Neutrophil (primary cell): Measurements from ENCODE around the gene OR13D1.

Experiments
- H3K27ac ChIP-seq: fragments of 200-600 bp; sonication (generic); 2 replicates; pipeline ENCODE4 v1.5.1; 2016; ENCODE audit warnings: mild to moderate bottlenecking, moderate library complexity
- H3K27me3 ChIP-seq: fragments of 200-600 bp; sonication (generic); 2 replicates; pipeline ENCODE4 v1.6.0; 2016; ENCODE audit warnings: mild to moderate bottlenecking
- H3K36me3 ChIP-seq: fragments of 200-600 bp; sonication (generic); 2 replicates; pipeline ENCODE4 v1.5.1; 2017
- H3K4me1 ChIP-seq, 2 experiments: fragments of 200-600 bp in 1 of 2; sonication (generic) in 1 of 2; 1 replicate in 1 of 2; 2 replicates in 1 of 2; pipeline versions ENCODE4 v1.5.1 to v1.6.1; 2013 to 2016; ENCODE audit warnings: low read depth in 1 of 2, low read length in 1 of 2, mild to moderate bottlenecking in 1 of 2, moderate library complexity in 1 of 2; ENCODE audit not compliant: control insufficient read depth in 1 of 2, insufficient read depth in 1 of 2
- H3K4me3 ChIP-seq, 2 experiments: fragments of 200-600 bp in 1 of 2; sonication (generic) in 1 of 2; 1 replicate in 1 of 2; 2 replicates in 1 of 2; pipeline ENCODE4 v1.5.1; 2013 to 2016; ENCODE audit warnings: low read depth in 1 of 2, low read length in 1 of 2, mild to moderate bottlenecking in 1 of 2, moderate library complexity in 1 of 2
- H3K9me3 ChIP-seq: fragments of 200-600 bp; sonication (generic); 2 replicates; pipeline ENCODE4 v1.5.1; 2016
- CTCF ChIP-seq: fragments of 200-600 bp; sonication (generic); IDR thresholded peaks from 2 replicates; pipeline ENCODE4 v1.5.1; 2016; ENCODE audit warnings: antibody characterized with exemption

OR13D1 gene

DNA sequence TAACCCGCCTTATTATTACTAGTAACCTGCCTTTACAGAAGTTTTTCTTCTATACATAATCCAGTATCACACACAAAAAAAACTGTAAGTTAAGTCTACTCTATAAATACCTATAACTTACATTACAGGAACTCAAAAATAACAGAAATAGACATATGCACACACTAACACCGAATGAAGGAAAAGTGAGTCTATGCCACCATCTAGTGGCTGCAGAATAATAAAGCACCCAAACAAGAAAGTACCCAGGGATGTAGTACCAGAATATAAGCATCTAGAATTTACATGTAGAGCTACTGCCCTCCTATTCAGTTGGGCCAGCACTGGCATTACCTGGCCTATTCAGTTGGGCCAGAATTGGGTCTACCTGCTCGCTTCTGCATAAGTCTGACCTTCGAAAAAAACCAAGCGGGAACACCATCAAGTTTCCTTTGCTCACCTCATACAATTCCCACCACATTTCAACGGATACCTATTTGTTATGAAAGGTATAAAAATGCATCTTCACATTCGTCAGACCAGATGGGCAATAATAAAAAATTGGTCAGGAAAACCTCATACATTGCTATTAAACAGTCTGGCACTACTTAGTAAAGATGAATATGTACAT lies 49.2 kb downstream of the OR13D1 start:
- no peaks in the 10 kb centered on the region for H3K9me3 ChIP-seq
- TF ChIP-seq CTCF: peak; percentile 69
- no peaks in the 10 kb centered on the region for H3K27me3 ChIP-seq
- no peak overlapping the region for H3K4me3 ChIP-seq
- no peaks in the 10 kb centered on the region for H3K36me3 ChIP-seq
- H3K4me1 ChIP-seq: peaks cover 13 to 14% of the 10 kb centered on the region in 2 experiments
- no peak overlapping the region for H3K27ac ChIP-seq
